Mucosa of rectum (tissue), 2 donors: ENCODE measurements around the gene PFDN1.

ENCODE experiments used
- H3K27ac ChIP-seq, 2 donors: one replicate each; pipeline ENCODE4 v1.7.0; 2013; ENCODE audit warnings: inconsistent platforms in 2 of 2, low read depth in 2 of 2, low read length in 2 of 2
- H3K27me3 ChIP-seq, 2 donors: one replicate each; pipeline ENCODE4 v1.7.0; 2013; ENCODE audit warnings: low read length in 2 of 2; ENCODE audit not compliant: control insufficient read depth in 2 of 2, insufficient read depth in 2 of 2
- H3K36me3 ChIP-seq, 2 donors: one replicate each; pipeline ENCODE4 v1.7.0; 2013; ENCODE audit warnings: low read length in 2 of 2; ENCODE audit not compliant: control insufficient read depth in 2 of 2, insufficient read depth in 2 of 2
- H3K4me1 ChIP-seq, 2 donors: one replicate each; pipeline ENCODE4 v1.7.0; 2013; ENCODE audit warnings: low read length in 2 of 2, mild to moderate bottlenecking in 1 of 2; ENCODE audit not compliant: control insufficient read depth in 2 of 2, insufficient read depth in 2 of 2
- H3K4me3 ChIP-seq, 2 donors: one replicate each; pipeline ENCODE4 v1.7.0; 2013; ENCODE audit warnings: low read length in 2 of 2
- H3K9ac ChIP-seq, 2 donors: one replicate each; pipeline ENCODE4 v1.7.0; 2013; ENCODE audit warnings: low read length in 2 of 2, low read depth in 1 of 2, mild to moderate bottlenecking in 1 of 2
- H3K9me3 ChIP-seq, 2 donors: one replicate each; pipeline ENCODE4 v1.7.0; 2013; ENCODE audit warnings: low read length in 2 of 2; ENCODE audit not compliant: control insufficient read depth in 2 of 2
- donor health status: healthy.
- donor health status: Normal muscosa, but diverticular disease.

Gene PFDN1

GRCh38 chr5:140232731-140233130 lies 70.2 kb downstream of the PFDN1 start:
- H3K4me1 ChIP-seq: peaks cover 9 to 28% of the 10 kb centered on the region in 2 donors
- no peaks in the 10 kb centered on the region for H3K27me3 ChIP-seq
- H3K27ac ChIP-seq: no peak overlapping the region
- no peak overlapping the region for H3K9ac ChIP-seq
- H3K9me3 ChIP-seq: no peaks in the 10 kb centered on the region
- H3K36me3 ChIP-seq: peaks cover 0 to 4% of the 10 kb centered on the region in 2 donors
- H3K4me3 ChIP-seq: no peak overlapping the region

GRCh38 chr5:140230373-140230772 lies 72.5 kb downstream of the PFDN1 start:
- Histone ChIP-seq H3K9ac (no peak overlapping the region), H3K27ac (no peak overlapping the region), H3K9me3 (no peaks in the 10 kb centered on the region), H3K27me3 (no peaks in the 10 kb centered on the region), H3K4me1 (peaks cover 12 to 28% of the 10 kb centered on the region in 2 donors), H3K36me3 (peaks cover 0 to 4% of the 10 kb centered on the region in 2 donors), H3K4me3 (no peak overlapping the region)

- H3K9ac ChIP-seq: peak overlapping the region in 1 of 2 donors; percentile 67
- peaks cover 16 to 33% of the 10 kb centered on the region in 2 donors for H3K4me1 ChIP-seq
- peak overlapping the region; percentile 52 to 63 for H3K4me3 ChIP-seq
- peak overlapping the region; percentile 89 to 91 for H3K27ac ChIP-seq
- no peaks in the 10 kb centered on the region for H3K9me3 ChIP-seq
- H3K36me3 ChIP-seq: peaks cover 0 to 4% of the 10 kb centered on the region in 2 donors
- H3K27me3 ChIP-seq: no peaks in the 10 kb centered on the region
Measured at GRCh38 chr5:140228364-140228837, 74.5 kb downstream of the PFDN1 start.

GRCh38 chr5:140227046-140227445 lies 75.9 kb downstream of the PFDN1 start:
- H3K27ac ChIP-seq: peak overlapping the region; percentile 89 to 91
- no peaks in the 10 kb centered on the region for H3K27me3 ChIP-seq
- H3K9me3 ChIP-seq: no peaks in the 10 kb centered on the region
- H3K4me3 ChIP-seq: no peak overlapping the region
- no peak overlapping the region for H3K9ac ChIP-seq
- H3K36me3 ChIP-seq: peaks cover 0 to 4% of the 10 kb centered on the region in 2 donors
- peaks cover 27 to 46% of the 10 kb centered on the region in 2 donors for H3K4me1 ChIP-seq

GRCh38 chr5:140225396-140225795 lies 77.5 kb downstream of the PFDN1 start:
- no peaks in the 10 kb centered on the region for H3K36me3 ChIP-seq
- no peak overlapping the region for H3K27ac ChIP-seq
- H3K4me1 ChIP-seq: peaks cover 38 to 62% of the 10 kb centered on the region in 2 donors
- no peak overlapping the region for H3K4me3 ChIP-seq
- H3K27me3 ChIP-seq: no peaks in the 10 kb centered on the region
- H3K9me3 ChIP-seq: no peaks in the 10 kb centered on the region
- H3K9ac ChIP-seq: no peak overlapping the region

- Histone ChIP-seq H3K4me3 (no peak overlapping the region), H3K27ac (no peak overlapping the region), H3K27me3 (no peaks in the 10 kb centered on the region), H3K36me3 (no peaks in the 10 kb centered on the region), H3K4me1 (peaks cover 43 to 68% of the 10 kb centered on the region in 2 donors), H3K9me3 (no peaks in the 10 kb centered on the region), H3K9ac (no peak overlapping the region)
Measured at GRCh38 chr5:140224658-140225057, 78.2 kb downstream of the PFDN1 start.

GRCh38 chr5:140223567-140223966 lies 79.3 kb downstream of the PFDN1 start:
- Histone ChIP-seq H3K27ac (no peak overlapping the region), H3K9me3 (no peaks in the 10 kb centered on the region), H3K4me1 (peaks cover 52 to 73% of the 10 kb centered on the region in 2 donors), H3K27me3 (no peaks in the 10 kb centered on the region), H3K9ac (no peak overlapping the region), H3K4me3 (no peak overlapping the region), H3K36me3 (no peaks in the 10 kb centered on the region)

- Histone ChIP-seq H3K4me1 (peaks cover 50 to 71% of the 10 kb centered on the region in 2 donors), H3K27ac (peak overlapping the region; percentile 17 to 46), H3K27me3 (no peaks in the 10 kb centered on the region), H3K36me3 (no peaks in the 10 kb centered on the region), H3K9me3 (no peaks in the 10 kb centered on the region), H3K4me3 (no peak overlapping the region), H3K9ac (no peak overlapping the region)
Measured at GRCh38 chr5:140222416-140222815, 80.5 kb downstream of the PFDN1 start.

- Histone ChIP-seq H3K27me3 (no peaks in the 10 kb centered on the region), H3K4me1 (peaks cover 46 to 71% of the 10 kb centered on the region in 2 donors), H3K9ac (no peak overlapping the region), H3K36me3 (no peaks in the 10 kb centered on the region), H3K4me3 (no peak overlapping the region), H3K27ac (peak overlapping the region; percentile 17 to 46), H3K9me3 (no peaks in the 10 kb centered on the region)
Measured at GRCh38 chr5:140221697-140222223, 81.1 kb downstream of the PFDN1 start.

- Histone ChIP-seq H3K27ac (peak overlapping the region in 1 of 2 donors; percentile 70), H3K9ac (no peak overlapping the region), H3K4me1 (peaks cover 55 to 76% of the 10 kb centered on the region in 2 donors), H3K4me3 (no peak overlapping the region), H3K27me3 (no peaks in the 10 kb centered on the region), H3K36me3 (no peaks in the 10 kb centered on the region), H3K9me3 (no peaks in the 10 kb centered on the region)
Measured at GRCh38 chr5:140220698-140221064, 82.2 kb downstream of the PFDN1 start.
